22Rv1 (cell line): ENCODE measurements around the gene MAGI2.

Experiments used
- CTCF ChIP-seq: fragments of 450-650 bp; IDR thresholded peaks from 2 replicates; pipeline ENCODE4 v1.5.1; 2017; ENCODE audit warnings: mild to moderate bottlenecking
- ZFX ChIP-seq: fragments of 450-650 bp; IDR thresholded peaks from 2 replicates; pipeline ENCODE4 v1.6.1; 2017; ENCODE audit warnings: antibody characterized with exemption, borderline replicate concordance

- TF ChIP-seq CTCF (no peak), ZFX (no peak)
Observed at GRCh38 chr7:79353720-79354468, 99.6 kb downstream of the MAGI2 start.
